Cardiac muscle cell (in vitro differentiated cells and primary cell): ENCODE data around the gene CEP131. TPM values are rescaled to one million over a fixed set of nuclear protein-coding genes. Genes with fewer than 3 reads are reported as not detected.

Experiments
- DNase-seq, 2 donors: peaks; one replicate each; pipeline versions ENCODE4 v3.0.0 to v3.0.0-alpha.2; 2010 to 2017; ENCODE audit warnings: low read depth in 1 of 2, low spot score in 1 of 2
- H3K27ac ChIP-seq: fragments of 200-600 bp; sonication (generic); 2 replicates; pipeline ENCODE4 v1.5.1; 2016
- H3K27me3 ChIP-seq: fragments of 200-600 bp; sonication (generic); 2 replicates; pipeline ENCODE4 v1.6.0; 2016; ENCODE audit warnings: control low read depth
- H3K36me3 ChIP-seq: fragments of 200-600 bp; sonication (generic); 2 replicates; pipeline ENCODE4 v1.5.1; 2016; ENCODE audit warnings: control low read depth
- H3K4me1 ChIP-seq: fragments of 200-600 bp; sonication (generic); 2 replicates; pipeline ENCODE4 v1.8.1; 2017; ENCODE audit warnings: low read depth, mild to moderate bottlenecking, mixed run types
- H3K4me3 ChIP-seq: fragments of 200-600 bp; sonication (generic); 2 replicates; pipeline ENCODE4 v1.5.1; 2016; ENCODE audit warnings: mild to moderate bottlenecking
- H3K9me3 ChIP-seq: fragments of 200-600 bp; sonication (generic); 2 replicates; pipeline ENCODE4 v1.5.1; 2017; ENCODE audit warnings: low read depth, mild to moderate bottlenecking, control low read depth
- polyA plus RNA-seq: library from polyadenylated mRNA; unstranded; fragments of >200 nt; fragmentation: Nextera tagmentation; extraction: Ambion mirVana; gene quantifications from 2 replicates; pipeline ENCODE4 v1.2.1, GENCODE V29; 2016
- total RNA-seq: library from RNA; depleted of rRNA; stranded (reverse); fragments of >200 nt; gene quantifications from 2 replicates; pipeline ENCODE4 v1.2.3, GENCODE V29; 2016
- TF ChIP-seq, protein P1 (sequence below): IDR thresholded peaks from 2 replicates; pipeline ENCODE4 v1.5.1; 2012; ENCODE audit warnings: low read depth, mild to moderate bottlenecking, low read length

CEP131 gene
- total and polyA plus RNA-seq, 2 experiments from 2014 or later: 29.2 to 37.0 TPM

DNA sequence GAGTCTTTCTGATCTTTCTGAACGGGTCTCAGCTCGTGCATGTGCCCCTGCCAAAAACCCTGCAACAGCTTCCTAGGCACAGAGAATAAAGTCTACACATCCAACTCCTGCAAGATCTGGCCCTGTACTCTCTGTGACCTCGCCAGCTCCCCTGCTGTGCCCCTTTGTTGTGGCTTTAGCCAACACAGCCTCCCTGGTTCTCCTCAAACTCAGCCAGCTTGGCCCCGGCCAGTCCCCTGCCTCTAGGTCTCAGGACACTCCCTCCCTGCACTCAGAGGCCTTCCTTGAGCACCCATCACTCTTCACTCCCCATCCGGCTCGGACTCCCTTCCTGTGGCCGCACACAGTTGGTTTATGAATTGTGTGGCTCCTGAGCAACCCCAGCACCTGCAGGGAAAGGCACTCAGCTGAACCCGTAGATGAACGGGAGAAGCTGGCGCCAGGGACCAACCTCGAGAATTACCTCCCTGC, 1.4 kb downstream of the CEP131 start:
- H3K36me3 ChIP-seq: no peaks in the 10 kb centered on the region
- H3K27ac ChIP-seq: no peak overlapping the region
- TF ChIP-seq, protein P1, sequence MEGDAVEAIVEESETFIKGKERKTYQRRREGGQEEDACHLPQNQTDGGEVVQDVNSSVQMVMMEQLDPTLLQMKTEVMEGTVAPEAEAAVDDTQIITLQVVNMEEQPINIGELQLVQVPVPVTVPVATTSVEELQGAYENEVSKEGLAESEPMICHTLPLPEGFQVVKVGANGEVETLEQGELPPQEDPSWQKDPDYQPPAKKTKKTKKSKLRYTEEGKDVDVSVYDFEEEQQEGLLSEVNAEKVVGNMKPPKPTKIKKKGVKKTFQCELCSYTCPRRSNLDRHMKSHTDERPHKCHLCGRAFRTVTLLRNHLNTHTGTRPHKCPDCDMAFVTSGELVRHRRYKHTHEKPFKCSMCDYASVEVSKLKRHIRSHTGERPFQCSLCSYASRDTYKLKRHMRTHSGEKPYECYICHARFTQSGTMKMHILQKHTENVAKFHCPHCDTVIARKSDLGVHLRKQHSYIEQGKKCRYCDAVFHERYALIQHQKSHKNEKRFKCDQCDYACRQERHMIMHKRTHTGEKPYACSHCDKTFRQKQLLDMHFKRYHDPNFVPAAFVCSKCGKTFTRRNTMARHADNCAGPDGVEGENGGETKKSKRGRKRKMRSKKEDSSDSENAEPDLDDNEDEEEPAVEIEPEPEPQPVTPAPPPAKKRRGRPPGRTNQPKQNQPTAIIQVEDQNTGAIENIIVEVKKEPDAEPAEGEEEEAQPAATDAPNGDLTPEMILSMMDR: no peak
- no peak for DNase-seq
- no peaks in the 10 kb centered on the region for H3K9me3 ChIP-seq
- H3K4me3 ChIP-seq: no peak overlapping the region
- no peaks in the 10 kb centered on the region for H3K4me1 ChIP-seq
- H3K27me3 ChIP-seq: no peaks in the 10 kb centered on the region

DNA sequence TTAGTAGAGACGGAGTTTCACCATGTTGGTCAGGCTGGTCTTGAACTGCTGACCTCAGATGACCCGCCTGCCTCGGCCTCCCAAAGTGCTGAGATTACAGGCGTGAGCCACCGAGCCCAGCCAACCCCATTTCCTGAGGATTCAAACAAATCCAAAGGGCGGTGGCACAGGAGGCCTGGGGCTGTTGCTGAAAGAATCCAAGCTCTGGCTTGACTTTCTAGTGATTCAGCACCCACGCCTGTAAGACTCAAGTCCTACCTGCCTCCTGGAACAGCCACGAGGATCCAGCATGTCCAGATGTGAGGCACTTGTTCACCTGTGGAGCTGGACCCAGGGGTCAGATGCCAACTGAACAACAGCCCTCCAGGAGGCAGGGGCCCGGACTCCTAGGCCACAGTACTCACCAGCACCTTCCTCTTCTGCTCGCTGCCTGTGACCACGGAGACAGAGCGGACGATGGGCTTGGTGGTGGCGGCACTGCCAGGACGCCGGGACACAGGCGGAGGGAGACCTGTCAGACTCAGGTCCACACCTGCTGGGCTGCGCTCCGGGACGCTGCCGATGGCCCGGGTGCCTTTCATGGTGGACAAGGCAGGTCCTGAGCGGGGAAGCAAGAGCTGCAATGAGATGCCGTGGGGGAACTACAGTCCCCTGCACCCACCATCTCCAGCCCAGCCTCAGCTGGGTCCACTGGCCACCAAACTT, 3.1 kb downstream of the CEP131 start:
- no peaks in the 10 kb centered on the region for H3K9me3 ChIP-seq
- no peaks in the 10 kb centered on the region for H3K36me3 ChIP-seq
- H3K27me3 ChIP-seq: no peaks in the 10 kb centered on the region
- no peak overlapping the region for H3K4me3 ChIP-seq
- TF ChIP-seq, protein P1: no peak
- DNase-seq: no peak
- no peaks in the 10 kb centered on the region for H3K4me1 ChIP-seq
- H3K27ac ChIP-seq: no peak overlapping the region

DNA sequence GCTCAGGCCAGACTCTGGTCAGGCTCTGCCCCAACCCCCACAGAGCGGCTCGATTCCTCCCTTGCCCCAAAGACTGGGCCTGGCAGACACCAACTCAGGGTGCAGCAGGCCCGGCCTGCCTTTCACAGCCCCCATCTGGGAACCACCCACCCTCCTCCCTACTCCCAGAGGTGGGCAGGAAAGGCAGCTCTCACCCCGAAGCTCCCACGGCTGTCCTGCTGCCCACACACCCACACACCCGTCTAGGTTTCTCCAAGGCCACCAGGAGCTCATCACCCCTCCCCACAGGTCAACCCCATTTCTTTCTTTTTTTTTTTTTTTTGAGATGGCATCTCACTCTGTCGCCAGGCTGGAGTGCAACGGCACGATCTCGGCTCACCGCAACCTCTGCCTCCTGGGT, 3.8 kb downstream of the CEP131 start:
- Histone ChIP-seq H3K4me1 (no peaks in the 10 kb centered on the region), H3K4me3 (no peak overlapping the region), H3K36me3 (no peaks in the 10 kb centered on the region), H3K9me3 (no peaks in the 10 kb centered on the region), H3K27me3 (no peaks in the 10 kb centered on the region), H3K27ac (no peak overlapping the region)
- DNase-seq: no peak
- TF ChIP-seq, protein P1: no peak

DNA sequence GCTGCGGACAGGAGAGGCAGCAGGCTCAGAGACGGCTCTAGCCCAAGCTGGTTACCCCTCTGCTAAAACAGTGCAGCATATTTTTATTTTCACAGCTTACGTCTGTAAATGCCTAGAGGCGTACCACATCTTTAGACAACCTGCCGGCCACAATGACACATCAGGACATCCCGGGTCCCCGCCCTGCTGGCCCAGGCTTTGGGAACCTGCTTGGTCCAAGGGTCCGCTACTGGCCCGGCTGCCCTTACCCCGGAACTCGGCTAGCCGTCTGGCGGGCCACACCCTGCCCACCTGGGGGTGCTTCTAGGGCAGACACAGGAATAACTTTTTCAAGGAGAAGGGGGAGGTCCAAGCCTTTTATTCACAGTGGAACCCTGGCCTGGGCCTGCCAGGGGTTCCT, 4.3 kb downstream of the CEP131 start:
- TF ChIP-seq, protein P1: no peak
- Histone ChIP-seq H3K9me3 (no peaks in the 10 kb centered on the region), H3K36me3 (no peaks in the 10 kb centered on the region), H3K4me3 (no peak overlapping the region), H3K27me3 (no peaks in the 10 kb centered on the region), H3K4me1 (no peaks in the 10 kb centered on the region), H3K27ac (no peak overlapping the region)
- DNase-seq: no peak

- Histone ChIP-seq H3K4me1 (no peaks in the 10 kb centered on the region), H3K4me3 (no peak overlapping the region), H3K36me3 (no peaks in the 10 kb centered on the region), H3K27ac (no peak overlapping the region), H3K9me3 (no peaks in the 10 kb centered on the region), H3K27me3 (no peaks in the 10 kb centered on the region)
- TF ChIP-seq, protein P1: no peak
- DNase-seq: no peak
These were observed 5.3 kb downstream of the CEP131 start for GRCh38 chr17:81217491-81217890.
